Heart left ventricle (tissue), 16 donors: ENCODE data around the gene PEX26. TPM values are rescaled to one million over a fixed set of nuclear protein-coding genes. Genes with fewer than 3 reads are reported as not detected.
"Not testable (repeated sequence)": the region's sequence is repeated elsewhere in the genome, so short reads cannot be mapped to it uniquely, and the experiment has no call there.

Experiments used
- ATAC-seq, 4 donors: fragments of 200-7000 bp; cut with Tn5 transposase; one replicate each; pipeline ENCODE4 v1.9.1; 2020 to 2022; ENCODE audit warnings: moderate library complexity in 4 of 4, mild to moderate bottlenecking in 3 of 4, moderate number of reproducible peaks in 1 of 4
- DNase-seq, 5 donors: peaks; one replicate each; pipeline ENCODE4 v3.0.0-alpha.2; 2020
- H3K27ac ChIP-seq, 12 donors: fragments of 200-600 bp; sonication (generic) in 4 of 12; one replicate each; pipeline versions ENCODE4 v1.5.0 to v1.8.0; 2016 to 2022; ENCODE audit warnings: mild to moderate bottlenecking in 2 of 12
- H3K27me3 ChIP-seq, 9 donors: fragments of 200-600 bp; sonication (generic) in 2 of 9; one replicate each; pipeline versions ENCODE4 v1.5.1 to v1.8.0; 2016 to 2022; ENCODE audit warnings: mild to moderate bottlenecking in 3 of 9
- H3K36me3 ChIP-seq, 9 donors: fragments of 200-600 bp; sonication (generic) in 2 of 9; one replicate each; pipeline versions ENCODE4 v1.5.0 to v1.8.0; 2018 to 2022; ENCODE audit warnings: mild to moderate bottlenecking in 2 of 9
- H3K4me1 ChIP-seq, 12 donors: fragments of 200-600 bp; sonication (generic) in 4 of 12; one replicate each; pipeline versions ENCODE4 v1.5.0 to v1.8.0; 2016 to 2022; ENCODE audit warnings: mild to moderate bottlenecking in 3 of 12
- H3K4me3 ChIP-seq, 12 donors: fragments of 200-600 bp; sonication (generic) in 4 of 12; one replicate each; pipeline versions ENCODE4 v1.5.0 to v1.8.0; 2017 to 2022; ENCODE audit warnings: mild to moderate bottlenecking in 9 of 12, moderate library complexity in 4 of 12
- H3K9me3 ChIP-seq, 12 donors: fragments of 200-600 bp; sonication (generic) in 4 of 12; one replicate each; pipeline versions ENCODE4 v1.5.0 to v1.8.0; 2016 to 2022; ENCODE audit warnings: mild to moderate bottlenecking in 1 of 12
- CTCF ChIP-seq, 12 donors: fragments of 200-600 bp; sonication (generic) in 4 of 12; IDR thresholded peaks; one replicate each; pipeline versions ENCODE4 v1.5.0 to v1.8.0; 2018 to 2022; ENCODE audit warnings: antibody characterized with exemption in 12 of 12, mild to moderate bottlenecking in 5 of 12
- POLR2A ChIP-seq, 2 donors: fragments of 450-650 bp; IDR thresholded peaks; one replicate each; pipeline ENCODE4 v1.6.1; 2017; ENCODE audit warnings: antibody characterized with exemption in 2 of 2, mild to moderate bottlenecking in 2 of 2, moderate library complexity in 2 of 2
- WGBS, 4 donors: extraction: QIAGEN DNeasy Blood & Tissue Kit in 2 of 4; methylation state at CpG; one replicate each; pipeline versions ENCODE4 v1.1.5 to v1.1.7; 2013 to 2018; 5-methylcytosine and 5-hydroxymethylcytosine counted together
- intact Hi-C, 10 donors: fragments of 100-400 bp; cut with DNase I; formaldehyde crosslinking; loops; one replicate each; pipeline versions ENCODE4 v1.11.1 to v1.14.2; 2022
- polyA plus RNA-seq, 2 donors: library from polyadenylated mRNA; stranded (reverse); fragments of 200-250 nt; gene quantifications; one replicate each; pipeline ENCODE4 v1.2.3, GENCODE V29; 2013
- total RNA-seq, 9 donors: library from RNA; depleted of rRNA in 2 of 9; stranded (reverse); fragments of >200 nt in 2 of 9; fragmentation: NEBNext Ultra II Directional in 3 of 9; extraction: Animal tissue kit (Norgen Biotek cat#: 25700) in 3 of 9; gene quantifications; one replicate each; pipeline versions ENCODE4 v1.1.0 to v1.2.4, GENCODE V29; 2016 to 2023
- donor health status: ischemic (EF 13 %, LVEDD 7.1; RV severe dilation, severe dysfunction).
- donor health status: healthy with polysubstance abuse.
- donor health status: DM: no; HTN: yes; CAD: no.
- donor health status: DM: no; HTN: no; CAD: no.
- donor health status: ischemic (EF 25% LVEDD 6.9; RV normal size, moderate dysfunction).
- donor health status: ischemic (EF 25% LVEDD 5.7; RV mildly dilated, moderate dysfunction).
- donor health status: healthy.
- donor health status: DM: yes; HTN: yes; CAD: no.
- donor health status: ischemic (EF 35%, LVEDD 5.7; RV mildly dilated, moderate dysfunction).
- donor health status: nonischemic (EF 11% LVEDD 7.7; RV severe dilation, severe dysfunction).
- donor health status: DM: yes; HTN: yes; CAD: no.
- donor health status: PGD.
- donor health status: ischemic (EF 29% LVEDD 5.4; RV normal size, mild dysfunction).
- donor health status: nonischemic (EF 23%, LVEDD 6.1; RV moderate dilation, normal function).

Gene PEX26
- total and polyA plus RNA-seq, 11 donors = 11.7 to 27.3 (median 21.9) TPM

- TF ChIP-seq CTCF (IDR thresholded peaks at IDR 0.05) = no peak
- no peak for TF ChIP-seq POLR2A (IDR thresholded peaks at IDR 0.05)
- Histone ChIP-seq H3K4me1 (peaks cover 0 to 4% (median 1%) of the 10 kb centered on the region in 12 donors), H3K9me3 (no peaks in the 10 kb centered on the region), H3K27me3 (peaks cover 0 to 8% (median 0%) of the 10 kb centered on the region in 9 donors), H3K36me3 (no peaks in the 10 kb centered on the region), H3K27ac (peak overlapping the region in 1 of 12 donors; percentile 54), H3K4me3 (no peak overlapping the region)
- 81 to 86% (median 82%) methylated on average over 5 of the region's 5 CpGs for WGBS, 4 donors
- ATAC-seq (no peak), DNase-seq (no peak)
- intact Hi-C loops = no loop called here
Measured at GRCh38 chr22:18050065-18050464, 27.7 kb upstream of the PEX26 start.

GRCh38 chr22:18051113-18051512, 26.7 kb upstream of the PEX26 start:
- H3K9me3 ChIP-seq, H3K4me1 ChIP-seq, H3K4me3 ChIP-seq, intact Hi-C loops, H3K27me3 ChIP-seq, H3K36me3 ChIP-seq, ATAC-seq, DNase-seq: not testable (repeated sequence)
- WGBS, 4 donors = 86 to 88% (median 87%) methylated on average over 12 of the region's 12 CpGs
- H3K27ac ChIP-seq = peak overlapping the region in 1 of 12 donors; percentile 54

GRCh38 chr22:18053216-18053946, 24.4 kb upstream of the PEX26 start:
- H3K27ac ChIP-seq, DNase-seq, ATAC-seq, intact Hi-C loops, H3K27me3 ChIP-seq, H3K4me3 ChIP-seq, H3K36me3 ChIP-seq, H3K9me3 ChIP-seq: not testable (repeated sequence)
- WGBS, 4 donors = 92 to 97% (median 95%) methylated on average over 15 to 47 of the region's 49 CpGs
- H3K4me1 ChIP-seq = peaks cover 0 to 27% (median 22%) of the 10 kb centered on the region in 12 donors

GRCh38 chr22:18055619-18056160, 22.1 kb upstream of the PEX26 start:
- peaks cover 0 to 32% (median 22%) of the 10 kb centered on the region in 12 donors for H3K4me1 ChIP-seq
- no peak for TF ChIP-seq POLR2A (IDR thresholded peaks at IDR 0.05)
- TF ChIP-seq CTCF (IDR thresholded peaks at IDR 0.05) = no peak
- WGBS, 4 donors = 75 to 80% (median 77%) methylated on average over 7 of the region's 7 CpGs
- H3K27me3 ChIP-seq = no peaks in the 10 kb centered on the region
- H3K9me3 ChIP-seq = no peaks in the 10 kb centered on the region
- no peak overlapping the region for H3K4me3 ChIP-seq
- no peak for DNase-seq
- no peak for ATAC-seq
- peak overlapping the region in 8 of 12 donors; percentile 1 to 81 (median 37) for H3K27ac ChIP-seq
- intact Hi-C loops = no loop called here
- no peaks in the 10 kb centered on the region for H3K36me3 ChIP-seq

- H3K4me3 ChIP-seq = no peak overlapping the region
- no peaks in the 10 kb centered on the region for H3K9me3 ChIP-seq
- peaks cover 0 to 35% (median 24%) of the 10 kb centered on the region in 12 donors for H3K4me1 ChIP-seq
- H3K36me3 ChIP-seq = no peaks in the 10 kb centered on the region
- WGBS, 4 donors = 58 to 71% (median 63%) methylated on average over 4 of the region's 4 CpGs
- H3K27me3 ChIP-seq = no peaks in the 10 kb centered on the region
- intact Hi-C loops = no loop called here
- TF ChIP-seq POLR2A (IDR thresholded peaks at IDR 0.05) (no peak), CTCF (IDR thresholded peaks at IDR 0.05) (no peak)
- DNase-seq (peak in 2 of 5 donors; percentile 35 to 47), ATAC-seq (peak in 3 of 4 donors; percentile 53 to 61 (median 59))
- H3K27ac ChIP-seq = peak overlapping the region in 8 of 12 donors; percentile 1 to 81 (median 37)
Measured at GRCh38 chr22:18056161-18056666, 21.6 kb upstream of the PEX26 start.
